ENCODE data around the gene CBX3. TPM values are rescaled to one million over a fixed set of nuclear protein-coding genes. Genes with fewer than 3 reads are reported as not detected.
A peak's percentile ranks its signal among the peaks of the same experiment; 100 is the strongest.

The CBX3 gene
- total and polyA plus RNA-seq, 12 donors, result 35.2 to 203 (median 87.8) TPM

- intact Hi-C loops (cut with DNase I), result no loop called here
- no peak for TF ChIP-seq CTCF (IDR thresholded peaks at IDR 0.05)
- no peak for TF ChIP-seq POLR2A (IDR thresholded peaks at IDR 0.05)
- no peak for DNase-seq
- H3K27me3 ChIP-seq, result peaks cover 17% of the 10 kb centered on the region
- H3K4me1 ChIP-seq (replicated peaks in 1 of 2), result peaks cover 0 to 6% of the 10 kb centered on the region in 2 donors
- H3K27ac ChIP-seq, result peak overlapping the region in 1 of 5 donors; percentile 14
- H3K36me3 ChIP-seq (replicated peaks in 1 of 2), result no peaks in the 10 kb centered on the region
- H3K4me3 ChIP-seq, result peak overlapping the region in 1 of 4 donors; percentile 23
- no peaks in the 10 kb centered on the region for H3K9me3 ChIP-seq (replicated peaks in 1 of 3)
- WGBS, 4 donors, result 70 to 77% (median 75%) methylated on average over 20 of the region's 20 CpGs
Observed at GRCh38 chr7:26156451-26157420, 44.8 kb upstream of the CBX3 start.

- Histone ChIP-seq H3K27me3 (peaks cover 12% of the 10 kb centered on the region), H3K4me1 (replicated peaks in 1 of 2) (peaks cover 0 to 1% of the 10 kb centered on the region in 2 donors), H3K27ac (no peak overlapping the region), H3K4me3 (no peak overlapping the region), H3K36me3 (replicated peaks in 1 of 2) (no peaks in the 10 kb centered on the region), H3K9me3 (replicated peaks in 1 of 3) (no peaks in the 10 kb centered on the region)
- no peak for TF ChIP-seq POLR2A (IDR thresholded peaks at IDR 0.05)
- TF ChIP-seq CTCF (IDR thresholded peaks at IDR 0.05), result no peak
- intact Hi-C loops (cut with DNase I), result no loop called here
- 79 to 89% (median 85%) methylated on average over 4 of the region's 4 CpGs for WGBS, 4 donors
- DNase-seq, result no peak
Observed at GRCh38 chr7:26157520-26158105, 43.9 kb upstream of the CBX3 start.

GRCh38 chr7:26159243-26159642, 42.3 kb upstream of the CBX3 start:
- Histone ChIP-seq H3K27me3 (no peaks in the 10 kb centered on the region), H3K27ac (no peak overlapping the region), H3K36me3 (replicated peaks in 1 of 2) (no peaks in the 10 kb centered on the region), H3K4me1 (replicated peaks in 1 of 2) (no peaks in the 10 kb centered on the region), H3K4me3 (no peak overlapping the region), H3K9me3 (replicated peaks in 1 of 3) (no peaks in the 10 kb centered on the region)
- no peak for DNase-seq
- intact Hi-C loops (cut with DNase I), result no loop called here
- WGBS, 4 donors, result 57 to 70% (median 62%) methylated on average over 2 of the region's 2 CpGs
- no peak for TF ChIP-seq POLR2A (IDR thresholded peaks at IDR 0.05)
- TF ChIP-seq CTCF (IDR thresholded peaks at IDR 0.05), result no peak

GRCh38 chr7:26160896-26161295, 40.6 kb upstream of the CBX3 start:
- H3K9me3 ChIP-seq (replicated peaks in 1 of 3), result no peaks in the 10 kb centered on the region
- intact Hi-C loops (cut with DNase I), result no loop called here
- no peaks in the 10 kb centered on the region for H3K4me1 ChIP-seq (replicated peaks in 1 of 2)
- 91 to 100% (median 96%) methylated on average over 2 of the region's 2 CpGs for WGBS, 4 donors
- TF ChIP-seq CTCF (IDR thresholded peaks at IDR 0.05) (no peak), POLR2A (IDR thresholded peaks at IDR 0.05) (no peak)
- DNase-seq, result no peak
- no peak overlapping the region for H3K4me3 ChIP-seq
- H3K36me3 ChIP-seq (replicated peaks in 1 of 2), result no peaks in the 10 kb centered on the region
- no peaks in the 10 kb centered on the region for H3K27me3 ChIP-seq
- H3K27ac ChIP-seq, result no peak overlapping the region
